Measurements from ENCODE around the gene FGF7.

The FGF7 gene

GRCh38 chr15:49423901-49424550, 984 bp downstream of the FGF7 start:
- H3K9me2 ChIP-seq (replicated peaks; ENCODE audit: insufficient read depth, low read length) = no peaks in the 10 kb centered on the region
- TF ChIP-seq EZH2 (optimal IDR thresholded peaks at IDR 0.05; ENCODE audit: low read depth, low read length) (no peak), EZH2phosphoT487 (IDR thresholded peaks at IDR 0.05; ENCODE audit: low read length) (no peak), CTCF (IDR thresholded peaks at IDR 0.05; ENCODE audit: low read length) (no peak)
- no peaks in the 10 kb centered on the region for H3K9me3 ChIP-seq (replicated peaks; ENCODE audit: insufficient read depth, low read length)
- no peaks in the 10 kb centered on the region for H3K27me3 ChIP-seq (replicated peaks; ENCODE audit: insufficient read depth, low read length)
- no peaks in the 10 kb centered on the region for H3K4me1 ChIP-seq (ENCODE audit: low read length)
- H3K27ac ChIP-seq (ENCODE audit: low read length) = no peak overlapping the region
- no peaks in the 10 kb centered on the region for H3F3A ChIP-seq (ENCODE audit: insufficient read depth, low read length)
- no peak for DNase-seq
- H3K4me2 ChIP-seq (ENCODE audit: low read depth, low read length) = no peak overlapping the region
- no peaks in the 10 kb centered on the region for H4K20me1 ChIP-seq (ENCODE audit: insufficient read depth, low read length)
- H2AFZ ChIP-seq (ENCODE audit: low read length) = no peak overlapping the region
- no peak overlapping the region for H3K4me3 ChIP-seq (ENCODE audit: low read length)
- H3K79me2 ChIP-seq (ENCODE audit: low read length) = no peaks in the 10 kb centered on the region
- no peak overlapping the region for H3K9ac ChIP-seq (ENCODE audit: low read length)
- no peaks in the 10 kb centered on the region for H3K36me3 ChIP-seq (replicated peaks; ENCODE audit: insufficient read depth, low read length)

- Histone ChIP-seq H4K20me1 (ENCODE audit: insufficient read depth, low read length) (no peaks in the 10 kb centered on the region), H3K27me3 (replicated peaks; ENCODE audit: insufficient read depth, low read length) (no peaks in the 10 kb centered on the region), H3F3A (ENCODE audit: insufficient read depth, low read length) (no peaks in the 10 kb centered on the region), H3K4me3 (ENCODE audit: low read length) (no peak overlapping the region), H3K27ac (ENCODE audit: low read length) (no peak overlapping the region), H3K9me3 (replicated peaks; ENCODE audit: insufficient read depth, low read length) (no peaks in the 10 kb centered on the region), H3K4me2 (ENCODE audit: low read depth, low read length) (no peak overlapping the region), H3K4me1 (ENCODE audit: low read length) (no peaks in the 10 kb centered on the region), H2AFZ (ENCODE audit: low read length) (no peak overlapping the region), H3K79me2 (ENCODE audit: low read length) (no peaks in the 10 kb centered on the region), H3K36me3 (replicated peaks; ENCODE audit: insufficient read depth, low read length) (no peaks in the 10 kb centered on the region), H3K9me2 (replicated peaks; ENCODE audit: insufficient read depth, low read length) (no peaks in the 10 kb centered on the region), H3K9ac (ENCODE audit: low read length) (no peak overlapping the region)
- TF ChIP-seq EZH2 (optimal IDR thresholded peaks at IDR 0.05; ENCODE audit: low read depth, low read length) (no peak), EZH2phosphoT487 (IDR thresholded peaks at IDR 0.05; ENCODE audit: low read length) (no peak), CTCF (IDR thresholded peaks at IDR 0.05; ENCODE audit: low read length) (no peak)
- DNase-seq = no peak
Observed at GRCh38 chr15:49424954-49425353, 1.9 kb downstream of the FGF7 start.

GRCh38 chr15:49427372-49427771, 4.3 kb downstream of the FGF7 start:
- no peak for TF ChIP-seq EZH2 (optimal IDR thresholded peaks at IDR 0.05; ENCODE audit: low read depth, low read length)
- no peak for TF ChIP-seq EZH2phosphoT487 (IDR thresholded peaks at IDR 0.05; ENCODE audit: low read length)
- TF ChIP-seq CTCF (IDR thresholded peaks at IDR 0.05; ENCODE audit: low read length) = no peak
- H3K79me2 ChIP-seq (ENCODE audit: low read length) = no peaks in the 10 kb centered on the region
- no peak overlapping the region for H3K9ac ChIP-seq (ENCODE audit: low read length)
- no peak overlapping the region for H3K27ac ChIP-seq (ENCODE audit: low read length)
- H2AFZ ChIP-seq (ENCODE audit: low read length) = no peak overlapping the region
- H3K36me3 ChIP-seq (replicated peaks; ENCODE audit: insufficient read depth, low read length) = no peaks in the 10 kb centered on the region
- H3K4me1 ChIP-seq (ENCODE audit: low read length) = no peaks in the 10 kb centered on the region
- no peaks in the 10 kb centered on the region for H3K9me2 ChIP-seq (replicated peaks; ENCODE audit: insufficient read depth, low read length)
- no peaks in the 10 kb centered on the region for H3K27me3 ChIP-seq (replicated peaks; ENCODE audit: insufficient read depth, low read length)
- no peak for DNase-seq
- no peak overlapping the region for H3K4me2 ChIP-seq (ENCODE audit: low read depth, low read length)
- no peaks in the 10 kb centered on the region for H4K20me1 ChIP-seq (ENCODE audit: insufficient read depth, low read length)
- no peak overlapping the region for H3K4me3 ChIP-seq (ENCODE audit: low read length)
- no peaks in the 10 kb centered on the region for H3K9me3 ChIP-seq (replicated peaks; ENCODE audit: insufficient read depth, low read length)
- no peaks in the 10 kb centered on the region for H3F3A ChIP-seq (ENCODE audit: insufficient read depth, low read length)

All from MM.1S (cell line).